GM12892 (cell line): Measurements from ENCODE around the gene TSPO.

Experiments
- POLR2A ChIP-seq: IDR thresholded peaks from 2 replicates; pipeline ENCODE4 v1.6.1; 2011; ENCODE audit warnings: low read depth, low read length, control low read depth
- POLR2AphosphoS5 ChIP-seq: IDR thresholded peaks from 2 replicates; pipeline ENCODE4 v1.6.1; 2011; ENCODE audit warnings: low read depth, low read length, control low read depth
- TAF1 ChIP-seq: IDR thresholded peaks from 2 replicates; pipeline ENCODE4 v1.6.1; 2011; ENCODE audit warnings: low read depth, mild to moderate bottlenecking, control low read depth, low read length, borderline replicate concordance

DNA sequence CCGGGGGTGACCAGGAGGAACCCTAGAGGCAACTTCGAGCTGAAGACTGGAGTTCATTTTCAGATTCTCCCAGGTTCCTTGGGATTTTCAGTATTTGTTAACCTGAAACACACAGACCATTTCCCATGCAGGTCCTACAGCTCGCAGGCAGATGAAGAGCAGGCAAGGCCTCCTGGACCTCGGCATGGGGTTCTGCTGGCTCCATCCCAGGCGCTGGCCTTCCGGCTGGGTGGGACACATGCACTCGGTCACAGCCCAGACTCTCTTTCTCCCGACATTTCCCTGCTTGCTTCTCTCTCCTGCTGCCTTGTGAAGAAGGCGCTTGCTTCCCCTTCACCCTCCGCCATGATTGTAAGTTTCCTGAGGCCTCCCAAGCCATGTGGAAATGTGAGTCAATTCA lies 51.0 kb downstream of the TSPO start:
- TF ChIP-seq POLR2A: no peak
- TF ChIP-seq POLR2AphosphoS5: no peak
- TF ChIP-seq TAF1: no peak
